Neural progenitor cell (in vitro differentiated cells): Measurements from ENCODE around the gene SPON1. TPM values are rescaled to one million over a fixed set of nuclear protein-coding genes. Genes with fewer than 3 reads are reported as not detected.
"Not testable (repeated sequence)": the region's sequence is repeated elsewhere in the genome, so short reads cannot be mapped to it uniquely, and the experiment has no call there.

Source experiments
- DNase-seq: peaks from one replicate; pipeline ENCODE4 v3.0.0-alpha.2; 2016; ENCODE audit warnings: low spot score
- H2AFZ ChIP-seq: fragments of 200-600 bp; sonication (generic); replicated peaks from 2 replicates; pipeline ENCODE4 v1.6.1; 2016; ENCODE audit warnings: antibody characterized with exemption
- H3F3A ChIP-seq: fragments of 200-600 bp; sonication (generic); 2 replicates; pipeline ENCODE4 v1.6.1; 2016; ENCODE audit warnings: antibody characterized with exemption, low read depth
- H3K27ac ChIP-seq: fragments of 200-600 bp; sonication (generic); 2 replicates; pipeline ENCODE4 v1.5.1; 2016; ENCODE audit warnings: mild to moderate bottlenecking
- H3K27me3 ChIP-seq: fragments of 200-600 bp; sonication (generic); 2 replicates; pipeline ENCODE4 v1.6.1; 2016; ENCODE audit warnings: mild to moderate bottlenecking, moderate library complexity
- H3K36me3 ChIP-seq: fragments of 200-600 bp; sonication (generic); 2 replicates; pipeline ENCODE4 v1.5.1; 2016
- H3K4me1 ChIP-seq: fragments of 200-600 bp; sonication (generic); 2 replicates; pipeline ENCODE4 v1.6.1; 2016; ENCODE audit warnings: mixed run types
- H3K4me2 ChIP-seq: fragments of 200-600 bp; sonication (generic); 2 replicates; pipeline ENCODE4 v1.6.1; 2016
- H3K4me3 ChIP-seq: fragments of 200-600 bp; sonication (generic); 2 replicates; pipeline ENCODE4 v1.5.1; 2016
- H3K79me2 ChIP-seq: fragments of 200-600 bp; sonication (generic); 2 replicates; pipeline ENCODE4 v1.6.1; 2016; ENCODE audit warnings: low read depth
- H3K9ac ChIP-seq: fragments of 200-600 bp; sonication (generic); 2 replicates; pipeline ENCODE4 v1.6.1; 2016
- H3K9me3 ChIP-seq: fragments of 200-600 bp; sonication (generic); 2 replicates; pipeline ENCODE4 v1.5.1; 2016; ENCODE audit warnings: low read depth
- H4K20me1 ChIP-seq: fragments of 200-600 bp; sonication (generic); 2 replicates; pipeline ENCODE4 v1.6.1; 2016; ENCODE audit warnings: low read depth
- H3K27ac Mint-ChIP-seq: 3 replicates; pipeline ENCODE4 v1.8.0; 2021; ENCODE audit warnings: mixed read lengths
- H3K27me3 Mint-ChIP-seq: 2 replicates; pipeline ENCODE4 v1.8.0; 2022; ENCODE audit warnings: low read depth, mild to moderate bottlenecking, inconsistent platforms, moderate library complexity, mixed read lengths; ENCODE audit not compliant: insufficient read depth
- H3K36me3 Mint-ChIP-seq: 3 replicates; pipeline ENCODE4 v1.8.0; 2021; ENCODE audit warnings: mixed read lengths
- H3K4me1 Mint-ChIP-seq: 3 replicates; pipeline ENCODE4 v1.8.0; 2021; ENCODE audit warnings: mixed read lengths
- H3K4me3 Mint-ChIP-seq: 3 replicates; pipeline ENCODE4 v1.8.0; 2021; ENCODE audit warnings: mild to moderate bottlenecking, moderate library complexity, mixed read lengths
- H3K9me3 Mint-ChIP-seq: 3 replicates; pipeline ENCODE4 v1.8.0; 2020; ENCODE audit warnings: mixed read lengths
- CTCF ChIP-seq: fragments of 200-600 bp; sonication (generic); IDR thresholded peaks from 2 replicates; pipeline ENCODE4 v1.5.1; 2017; ENCODE audit warnings: antibody characterized with exemption, mild to moderate bottlenecking
- EZH2 ChIP-seq: fragments of 200-600 bp; sonication (generic); IDR thresholded peaks from 2 replicates; pipeline ENCODE4 v1.6.1; 2017; ENCODE audit warnings: antibody characterized with exemption, mild to moderate bottlenecking, moderate library complexity
- EZH2phosphoT487 ChIP-seq: fragments of 200-600 bp; sonication (generic); IDR thresholded peaks from 2 replicates; pipeline ENCODE4 v1.6.1; 2017; ENCODE audit warnings: antibody characterized with exemption
- total RNA-seq: library from RNA; depleted of rRNA; stranded (reverse); fragments of >200 nt; gene quantifications from 2 replicates; pipeline ENCODE4 v1.2.3, GENCODE V29; 2015; ENCODE audit warnings: low replicate concordance

Gene SPON1
- total RNA-seq, 1 donor from 2014 or later = 35.4 TPM

GRCh38 chr11:13928566-13929251 lies 33.8 kb upstream of the SPON1 start:
- Mint-ChIP-seq H3K27me3 (peaks cover 2% of the 10 kb centered on the region), H3K9me3 (peaks cover 3% of the 10 kb centered on the region), H3K27ac (no peak overlapping the region), H3K4me3 (no peak overlapping the region), H3K36me3 (no peaks in the 10 kb centered on the region), H3K4me1 (peaks cover 18% of the 10 kb centered on the region)
- Histone ChIP-seq H3K27ac (no peak overlapping the region), H3K79me2 (no peaks in the 10 kb centered on the region), H3K27me3 (no peaks in the 10 kb centered on the region), H3K9ac (no peak overlapping the region), H3F3A (no peaks in the 10 kb centered on the region), H3K9me3 (no peaks in the 10 kb centered on the region), H3K4me3 (no peak overlapping the region), H3K4me1 (peaks cover 9% of the 10 kb centered on the region), H4K20me1 (no peaks in the 10 kb centered on the region), H3K4me2 (no peak overlapping the region), H2AFZ (no peak overlapping the region), H3K36me3 (no peaks in the 10 kb centered on the region)
- no peak for DNase-seq
- TF ChIP-seq EZH2phosphoT487 = no peak
- TF ChIP-seq EZH2 = no peak
- TF ChIP-seq CTCF = no peak

GRCh38 chr11:13929395-13929891 lies 33.1 kb upstream of the SPON1 start:
- H2AFZ ChIP-seq = no peak overlapping the region
- H3K9ac ChIP-seq = no peak overlapping the region
- H3K27ac Mint-ChIP-seq = peak overlapping the region; percentile 84
- H4K20me1 ChIP-seq = no peaks in the 10 kb centered on the region
- TF ChIP-seq EZH2phosphoT487 (no peak), EZH2 (no peak), CTCF (no peak)
- H3K9me3 Mint-ChIP-seq = peaks cover 6% of the 10 kb centered on the region
- no peaks in the 10 kb centered on the region for H3K79me2 ChIP-seq
- H3K4me2 ChIP-seq = no peak overlapping the region
- H3K27me3 ChIP-seq = no peaks in the 10 kb centered on the region
- H3K36me3 Mint-ChIP-seq = no peaks in the 10 kb centered on the region
- H3F3A ChIP-seq = no peaks in the 10 kb centered on the region
- peaks cover 18% of the 10 kb centered on the region for H3K4me1 Mint-ChIP-seq
- H3K27ac ChIP-seq = no peak overlapping the region
- no peak overlapping the region for H3K4me3 ChIP-seq
- peaks cover 2% of the 10 kb centered on the region for H3K27me3 Mint-ChIP-seq
- H3K4me3 Mint-ChIP-seq = peak overlapping the region; percentile 42
- peak; percentile 13 for DNase-seq
- peaks cover 9% of the 10 kb centered on the region for H3K4me1 ChIP-seq
- no peaks in the 10 kb centered on the region for H3K36me3 ChIP-seq
- H3K9me3 ChIP-seq = no peaks in the 10 kb centered on the region

GRCh38 chr11:13931356-13931755 lies 31.2 kb upstream of the SPON1 start:
- no peak overlapping the region for H3K27ac Mint-ChIP-seq
- TF ChIP-seq CTCF (no peak), EZH2phosphoT487 (no peak), EZH2 (no peak)
- Histone ChIP-seq H3K27ac (no peak overlapping the region), H2AFZ (no peak overlapping the region), H3K36me3 (no peaks in the 10 kb centered on the region), H3K4me1 (peaks cover 9% of the 10 kb centered on the region), H3K4me3 (no peak overlapping the region), H3K27me3 (no peaks in the 10 kb centered on the region), H3F3A (no peaks in the 10 kb centered on the region), H4K20me1 (no peaks in the 10 kb centered on the region), H3K9me3 (no peaks in the 10 kb centered on the region), H3K79me2 (no peaks in the 10 kb centered on the region), H3K9ac (no peak overlapping the region), H3K4me2 (no peak overlapping the region)
- no peak overlapping the region for H3K4me3 Mint-ChIP-seq
- H3K36me3 Mint-ChIP-seq = no peaks in the 10 kb centered on the region
- peaks cover 18% of the 10 kb centered on the region for H3K4me1 Mint-ChIP-seq
- H3K27me3 Mint-ChIP-seq = peaks cover 2% of the 10 kb centered on the region
- no peak for DNase-seq
- peaks cover 12% of the 10 kb centered on the region for H3K9me3 Mint-ChIP-seq

GRCh38 chr11:13937154-13937553 lies 25.4 kb upstream of the SPON1 start:
- H3K4me1 ChIP-seq, H3K79me2 ChIP-seq, H3K9ac ChIP-seq, H4K20me1 ChIP-seq, H3K27me3 ChIP-seq, H2AFZ ChIP-seq, H3K27me3 Mint-ChIP-seq, H3F3A ChIP-seq, H3K27ac ChIP-seq, H3K36me3 Mint-ChIP-seq, H3K27ac Mint-ChIP-seq, H3K9me3 ChIP-seq, H3K4me2 ChIP-seq, H3K4me3 Mint-ChIP-seq, H3K4me1 Mint-ChIP-seq, DNase-seq, H3K4me3 ChIP-seq, H3K36me3 ChIP-seq: not testable (repeated sequence)
- peaks cover 20% of the 10 kb centered on the region for H3K9me3 Mint-ChIP-seq

- not testable (repeated sequence) for H3K27ac Mint-ChIP-seq, H3K4me1 ChIP-seq, H3K9ac ChIP-seq, H3K27me3 Mint-ChIP-seq, H3K27ac ChIP-seq, H4K20me1 ChIP-seq, H3K9me3 ChIP-seq, H3F3A ChIP-seq, H3K36me3 ChIP-seq, H3K79me2 ChIP-seq, DNase-seq, H3K4me1 Mint-ChIP-seq, H3K4me3 ChIP-seq, H3K4me2 ChIP-seq, H2AFZ ChIP-seq, H3K36me3 Mint-ChIP-seq, H3K27me3 ChIP-seq, H3K4me3 Mint-ChIP-seq
- H3K9me3 Mint-ChIP-seq = peaks cover 17% of the 10 kb centered on the region
Observed at GRCh38 chr11:13938829-13939228, 23.7 kb upstream of the SPON1 start.
